CD4-positive, alpha-beta T cell (primary cell): ENCODE data around the gene RNASEH2B. TPM values are rescaled to one million over a fixed set of nuclear protein-coding genes. Genes with fewer than 3 reads are reported as not detected.

ENCODE experiments used
- ATAC-seq: fragments of 200-7000 bp; cut with Tn5 transposase; one replicate; pipeline ENCODE4 v1.10.0; 2022; ENCODE audit warnings: mild to moderate bottlenecking; ENCODE audit not compliant: poor library complexity
- CTCF ChIA-PET: fragments of 350-600 bp; sonication (Branson Sonifier 250); formaldehyde crosslinking; loops from one replicate; lab custom pipeline; 2021; ENCODE audit warnings: antibody characterized with exemption, inconsistent platforms; lab: Charles Lee
- POLR2A ChIA-PET: fragments of 350-600 bp; sonication (Branson Sonifier 250); formaldehyde crosslinking; loops from one replicate; lab custom pipeline; 2021; ENCODE audit warnings: antibody characterized with exemption, inconsistent platforms; lab: Charles Lee
- DNase-seq, 14 experiments: peaks; one replicate each; pipeline ENCODE4 v3.0.0-alpha.2; 2013 to 2020; ENCODE audit warnings: mixed read lengths in 2 of 14
- H3K27ac ChIP-seq, 2 donors: one replicate each; pipeline versions ENCODE4 v1.5.1 to v1.7.0; 2013; ENCODE audit warnings: low read length in 2 of 2, low read depth in 1 of 2, mild to moderate bottlenecking in 1 of 2
- H3K27me3 ChIP-seq, 2 experiments: 1 replicate in 1 of 2; 2 replicates in 1 of 2; pipeline versions ENCODE4 v1.6.1 to v1.7.0; 2013; ENCODE audit warnings: low read length in 2 of 2, control low read depth in 1 of 2, mild to moderate bottlenecking in 1 of 2, moderate library complexity in 1 of 2; ENCODE audit not compliant: insufficient read depth in 2 of 2, control insufficient read depth in 1 of 2
- H3K36me3 ChIP-seq: one replicate; pipeline ENCODE4 v1.6.1; 2013; ENCODE audit warnings: low read length, control low read depth; ENCODE audit not compliant: insufficient read depth
- H3K4me1 ChIP-seq: one replicate; pipeline ENCODE4 v1.6.1; 2013; ENCODE audit warnings: low read length, control low read depth; ENCODE audit not compliant: insufficient read depth
- H3K4me3 ChIP-seq: one replicate; pipeline ENCODE4 v1.5.1; 2013; ENCODE audit warnings: mild to moderate bottlenecking, low read length, moderate library complexity
- H3K9me3 ChIP-seq, 2 experiments: 1 replicate in 1 of 2; 2 replicates in 1 of 2; pipeline versions ENCODE4 v1.6.1 to v1.7.0; 2013; ENCODE audit warnings: low read length in 2 of 2, mild to moderate bottlenecking in 2 of 2, control low read depth in 1 of 2, moderate library complexity in 1 of 2; ENCODE audit not compliant: control insufficient read depth in 1 of 2, insufficient read depth in 1 of 2
- H3K27ac Mint-ChIP-seq: one replicate; pipeline ENCODE4 v1.8.0; 2020; ENCODE audit warnings: mixed read lengths
- H3K27me3 Mint-ChIP-seq: one replicate; pipeline ENCODE4 v1.8.0; 2021; ENCODE audit warnings: mixed read lengths
- H3K36me3 Mint-ChIP-seq: one replicate; pipeline ENCODE4 v1.8.0; 2021; ENCODE audit warnings: low read depth, mixed read lengths
- H3K4me1 Mint-ChIP-seq: one replicate; pipeline ENCODE4 v1.8.0; 2021; ENCODE audit warnings: low read depth, mixed read lengths
- H3K4me3 Mint-ChIP-seq: one replicate; pipeline ENCODE4 v1.8.0; 2020; ENCODE audit warnings: mild to moderate bottlenecking, mixed read lengths
- H3K9me3 Mint-ChIP-seq: one replicate; pipeline ENCODE4 v1.8.0; 2020; ENCODE audit warnings: mixed read lengths
- CTCF ChIP-seq: fragments of 200-600 bp; IDR thresholded peaks from one replicate; pipeline ENCODE4 v1.8.0; 2022; ENCODE audit warnings: antibody characterized with exemption, mild to moderate bottlenecking
- intact Hi-C, 2 experiments: fragments of 100-400 bp; cut with DNase I in 1 of 2; cut with micrococcal nuclease in 1 of 2; formaldehyde crosslinking; loops; one replicate each; pipeline versions ENCODE4 v1.15.1 to v1.9.0; 2023 to 2025; cut with DNase I, micrococcal nuclease
- total RNA-seq, 174 experiments: library from RNA in 2 of 174; stranded (reverse) in 2 of 174; gene quantifications; one replicate each; pipeline ENCODE4 v1.2.3 and lab custom pipeline; 2021 to 2026

RNASEH2B gene
- total RNA-seq, 2 experiments from 2014 or later: 68.4 to 74.6 TPM

- Histone ChIP-seq H3K9me3 (no peaks in the 10 kb centered on the region), H3K27me3 (no peaks in the 10 kb centered on the region), H3K4me3 (no peak overlapping the region), H3K27ac (no peak overlapping the region), H3K4me1 (no peaks in the 10 kb centered on the region), H3K36me3 (peaks cover 78% of the 10 kb centered on the region)
- no peak for ATAC-seq
- ChIA-PET POLR2A (interaction anchor here (0.5 kb wide), 1 partner anchor 15 kb away, joined by 3 read pairs; no protein-coding TSS in a partner anchor), CTCF (no interaction called here)
- H3K27ac Mint-ChIP-seq: no peak overlapping the region
- no peak for DNase-seq
- intact Hi-C loops: no loop called here
- no peak overlapping the region for H3K4me3 Mint-ChIP-seq
- peaks cover 3% of the 10 kb centered on the region for H3K9me3 Mint-ChIP-seq
- H3K4me1 Mint-ChIP-seq: peaks cover under 1% of the 10 kb centered on the region
- peaks cover 91% of the 10 kb centered on the region for H3K36me3 Mint-ChIP-seq
- no peaks in the 10 kb centered on the region for H3K27me3 Mint-ChIP-seq
- no peak for TF ChIP-seq CTCF
Measured at GRCh38 chr13:50934735-50935435, 25.3 kb downstream of the RNASEH2B start.

- no peak for TF ChIP-seq CTCF
- Mint-ChIP-seq H3K27ac (no peak overlapping the region), H3K36me3 (peaks cover 93% of the 10 kb centered on the region), H3K27me3 (no peaks in the 10 kb centered on the region), H3K4me3 (no peak overlapping the region), H3K4me1 (no peaks in the 10 kb centered on the region), H3K9me3 (peaks cover 3% of the 10 kb centered on the region)
- ChIA-PET CTCF (no interaction called here), POLR2A (no interaction called here)
- H3K36me3 ChIP-seq: peaks cover 73% of the 10 kb centered on the region
- no peaks in the 10 kb centered on the region for H3K27me3 ChIP-seq
- DNase-seq (peak in 2 of 14 experiments; percentile 22 to 39), ATAC-seq (no peak)
- intact Hi-C loops: no loop called here
- H3K9me3 ChIP-seq: no peaks in the 10 kb centered on the region
- H3K4me1 ChIP-seq: no peaks in the 10 kb centered on the region
- no peak overlapping the region for H3K27ac ChIP-seq
- H3K4me3 ChIP-seq: no peak overlapping the region
Measured at GRCh38 chr13:50936679-50937078, 27.1 kb downstream of the RNASEH2B start.

GRCh38 chr13:50940509-50940908 is 30.9 kb downstream of the RNASEH2B start:
- no peak overlapping the region for H3K4me3 ChIP-seq
- ATAC-seq (no peak), DNase-seq (no peak)
- ChIA-PET CTCF (no interaction called here), POLR2A (no interaction called here)
- no peaks in the 10 kb centered on the region for H3K4me1 ChIP-seq
- intact Hi-C loops: no loop called here
- H3K27me3 ChIP-seq: no peaks in the 10 kb centered on the region
- Mint-ChIP-seq H3K9me3 (peaks cover 3% of the 10 kb centered on the region), H3K36me3 (peaks cover 96% of the 10 kb centered on the region), H3K27ac (no peak overlapping the region), H3K4me1 (no peaks in the 10 kb centered on the region), H3K27me3 (no peaks in the 10 kb centered on the region), H3K4me3 (no peak overlapping the region)
- no peak overlapping the region for H3K27ac ChIP-seq
- peaks cover 70% of the 10 kb centered on the region for H3K36me3 ChIP-seq
- no peak for TF ChIP-seq CTCF
- H3K9me3 ChIP-seq: no peaks in the 10 kb centered on the region
